ENCODE data around the gene ZMAT5. TPM values are rescaled to one million over a fixed set of nuclear protein-coding genes. Genes with fewer than 3 reads are reported as not detected.

Gene ZMAT5
- total and polyA plus RNA-seq, 10 of the 15 experiments (the other 5 are each of a cell fraction or from before 2014, with no cell fraction given) = 2.3 to 43.0 (median 21.9) TPM

DNA sequence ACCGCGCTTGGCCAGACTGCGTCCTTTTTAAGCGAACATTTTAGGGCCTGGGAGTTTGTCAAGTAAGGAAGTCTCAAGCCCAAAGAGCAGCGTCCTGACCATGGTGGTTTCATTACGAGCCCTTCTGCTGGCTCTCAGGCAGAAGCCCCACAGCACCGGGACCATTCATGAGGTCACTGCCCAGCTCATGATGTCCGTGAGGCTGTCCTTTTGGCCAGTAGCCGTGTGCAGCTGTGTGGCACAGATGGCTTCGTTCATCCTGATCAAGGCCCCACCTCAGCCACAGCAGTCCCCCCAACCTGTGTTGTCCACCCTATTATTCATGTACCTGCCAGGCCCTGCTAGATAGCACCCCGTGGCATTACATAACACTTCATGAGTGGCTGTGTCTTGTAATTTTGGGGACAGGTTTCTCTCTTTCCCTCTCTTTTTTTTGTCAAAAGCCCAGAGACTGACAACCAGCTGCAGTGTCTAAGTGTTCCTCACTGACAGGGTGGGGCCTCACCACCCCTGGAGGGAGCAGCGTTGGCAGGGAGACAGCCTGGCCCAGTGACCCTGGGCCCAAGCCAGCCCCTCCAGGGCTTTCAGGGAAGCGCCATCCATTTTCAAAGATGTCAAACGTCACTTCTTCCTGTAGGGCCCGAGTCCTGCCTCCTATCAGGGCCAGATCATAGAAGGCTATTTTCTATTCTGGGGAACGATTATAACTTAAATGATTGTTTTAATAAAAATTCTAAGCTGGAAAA, 68.8 kb downstream of the ZMAT5 start:
- no peak overlapping the region for H3K9ac ChIP-seq (ENCODE audit: control insufficient read depth, insufficient read depth, low read length)
- H3K36me3 ChIP-seq (ENCODE audit: control insufficient read depth in 2 of 2, insufficient read depth in 2 of 2, low read length in 1 of 2) = peaks cover 2 to 14% of the 10 kb centered on the region in 2 experiments; a peak in 2 of 4 replicates
- no TSS peak for BruUV-seq (replicated peaks)
- SMC1A ChIA-PET (ENCODE audit: uncharacterized antibody, unreplicated experiment) = interaction anchor here (0.6 kb wide), 1 partner anchor 911 kb away, joined by 3 read pairs; no protein-coding TSS in a partner anchor
- POLR2A ChIA-PET = no interaction called here
- FAIRE-seq = no peak
- intact Hi-C loops (cut with micrococcal nuclease; ENCODE audit: unreplicated experiment) = loop anchor here (10.0 kb wide), 1 partner anchor 387 kb away; the partner anchor contains the start of gene HORMAD2
- ATAC-seq = no peak
- RAD21 ChIA-PET (ENCODE audit: unreplicated experiment) = no interaction called here
- no peaks in the 10 kb centered on the region for H3K27me3 ChIP-seq (replicated peaks in 1 of 2; ENCODE audit: control insufficient read depth in 2 of 2, insufficient read depth in 2 of 2, low read length in 1 of 2)
- H3K9me3 ChIP-seq (replicated peaks; ENCODE audit: control insufficient read depth, insufficient read depth, low read length) = no peaks in the 10 kb centered on the region
- no peaks in the 10 kb centered on the region for H3K79me2 ChIP-seq (ENCODE audit: control insufficient read depth, insufficient read depth, low read length)
- CTCF ChIA-PET = interaction anchor here (0.7 to 1.3 kb wide), 2 partner anchors 8 to 307 kb away, joined by 3 to 5 read pairs; no protein-coding TSS in a partner anchor
- H3K4me2 ChIP-seq (ENCODE audit: control insufficient read depth, insufficient read depth) = no peak overlapping the region
- no peaks in the 10 kb centered on the region for H3K4me1 ChIP-seq (ENCODE audit: control insufficient read depth, insufficient read depth, low read length)
- no peak overlapping the region for H3K27ac ChIP-seq (ENCODE audit: control insufficient read depth, insufficient read depth)
- no peak overlapping the region for H2AFZ ChIP-seq (ENCODE audit: control insufficient read depth, low read depth, low read length)
- no peak for DNase-seq (ENCODE audit: low read depth, low spot score)
- in situ Hi-C loops (cut with MboI) = no loop called here
- H3K4me3 ChIP-seq = no peak overlapping the region
- H4K20me1 ChIP-seq (ENCODE audit: control insufficient read depth, insufficient read depth) = no peaks in the 10 kb centered on the region
- 88% methylated on average over 16 of the region's 16 CpGs for WGBS (ENCODE audit: insufficient coverage, insufficient replicate concordance, low lambda C conversion rate, missing lambda C conversion rate)
- no peak for TF ChIP-seq EED (IDR thresholded peaks at IDR 0.05; ENCODE audit: low read depth)
- TF ChIP-seq DPF2 (IDR thresholded peaks at IDR 0.05) = no peak
- no peak for TF ChIP-seq NR2F1 (conservative IDR thresholded peaks at IDR 0.05)
- no peak for TF ChIP-seq SMAD1 (IDR thresholded peaks at IDR 0.05; ENCODE audit: low read depth, partially characterized antibody)
- no peak for TF ChIP-seq SMC3 (IDR thresholded peaks at IDR 0.05; ENCODE audit: borderline replicate concordance, low read length)
- no peak for TF ChIP-seq CBX5 (IDR thresholded peaks at IDR 0.05; ENCODE audit: low read depth)
- TF ChIP-seq, protein P1, sequence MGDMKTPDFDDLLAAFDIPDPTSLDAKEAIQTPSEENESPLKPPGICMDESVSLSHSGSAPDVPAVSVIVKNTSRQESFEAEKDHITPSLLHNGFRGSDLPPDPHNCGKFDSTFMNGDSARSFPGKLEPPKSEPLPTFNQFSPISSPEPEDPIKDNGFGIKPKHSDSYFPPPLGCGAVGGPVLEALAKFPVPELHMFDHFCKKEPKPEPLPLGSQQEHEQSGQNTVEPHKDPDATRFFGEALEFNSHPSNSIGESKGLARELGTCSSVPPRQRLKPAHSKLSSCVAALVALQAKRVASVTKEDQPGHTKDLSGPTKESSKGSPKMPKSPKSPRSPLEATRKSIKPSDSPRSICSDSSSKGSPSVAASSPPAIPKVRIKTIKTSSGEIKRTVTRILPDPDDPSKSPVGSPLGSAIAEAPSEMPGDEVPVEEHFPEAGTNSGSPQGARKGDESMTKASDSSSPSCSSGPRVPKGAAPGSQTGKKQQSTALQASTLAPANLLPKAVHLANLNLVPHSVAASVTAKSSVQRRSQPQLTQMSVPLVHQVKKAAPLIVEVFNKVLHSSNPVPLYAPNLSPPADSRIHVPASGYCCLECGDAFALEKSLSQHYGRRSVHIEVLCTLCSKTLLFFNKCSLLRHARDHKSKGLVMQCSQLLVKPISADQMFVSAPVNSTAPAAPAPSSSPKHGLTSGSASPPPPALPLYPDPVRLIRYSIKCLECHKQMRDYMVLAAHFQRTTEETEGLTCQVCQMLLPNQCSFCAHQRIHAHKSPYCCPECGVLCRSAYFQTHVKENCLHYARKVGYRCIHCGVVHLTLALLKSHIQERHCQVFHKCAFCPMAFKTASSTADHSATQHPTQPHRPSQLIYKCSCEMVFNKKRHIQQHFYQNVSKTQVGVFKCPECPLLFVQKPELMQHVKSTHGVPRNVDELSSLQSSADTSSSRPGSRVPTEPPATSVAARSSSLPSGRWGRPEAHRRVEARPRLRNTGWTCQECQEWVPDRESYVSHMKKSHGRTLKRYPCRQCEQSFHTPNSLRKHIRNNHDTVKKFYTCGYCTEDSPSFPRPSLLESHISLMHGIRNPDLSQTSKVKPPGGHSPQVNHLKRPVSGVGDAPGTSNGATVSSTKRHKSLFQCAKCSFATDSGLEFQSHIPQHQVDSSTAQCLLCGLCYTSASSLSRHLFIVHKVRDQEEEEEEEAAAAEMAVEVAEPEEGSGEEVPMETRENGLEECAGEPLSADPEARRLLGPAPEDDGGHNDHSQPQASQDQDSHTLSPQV (IDR thresholded peaks at IDR 0.05) = no peak
- no peak for TF ChIP-seq LARP7 (IDR thresholded peaks at IDR 0.05)
- TF ChIP-seq, protein P2, sequence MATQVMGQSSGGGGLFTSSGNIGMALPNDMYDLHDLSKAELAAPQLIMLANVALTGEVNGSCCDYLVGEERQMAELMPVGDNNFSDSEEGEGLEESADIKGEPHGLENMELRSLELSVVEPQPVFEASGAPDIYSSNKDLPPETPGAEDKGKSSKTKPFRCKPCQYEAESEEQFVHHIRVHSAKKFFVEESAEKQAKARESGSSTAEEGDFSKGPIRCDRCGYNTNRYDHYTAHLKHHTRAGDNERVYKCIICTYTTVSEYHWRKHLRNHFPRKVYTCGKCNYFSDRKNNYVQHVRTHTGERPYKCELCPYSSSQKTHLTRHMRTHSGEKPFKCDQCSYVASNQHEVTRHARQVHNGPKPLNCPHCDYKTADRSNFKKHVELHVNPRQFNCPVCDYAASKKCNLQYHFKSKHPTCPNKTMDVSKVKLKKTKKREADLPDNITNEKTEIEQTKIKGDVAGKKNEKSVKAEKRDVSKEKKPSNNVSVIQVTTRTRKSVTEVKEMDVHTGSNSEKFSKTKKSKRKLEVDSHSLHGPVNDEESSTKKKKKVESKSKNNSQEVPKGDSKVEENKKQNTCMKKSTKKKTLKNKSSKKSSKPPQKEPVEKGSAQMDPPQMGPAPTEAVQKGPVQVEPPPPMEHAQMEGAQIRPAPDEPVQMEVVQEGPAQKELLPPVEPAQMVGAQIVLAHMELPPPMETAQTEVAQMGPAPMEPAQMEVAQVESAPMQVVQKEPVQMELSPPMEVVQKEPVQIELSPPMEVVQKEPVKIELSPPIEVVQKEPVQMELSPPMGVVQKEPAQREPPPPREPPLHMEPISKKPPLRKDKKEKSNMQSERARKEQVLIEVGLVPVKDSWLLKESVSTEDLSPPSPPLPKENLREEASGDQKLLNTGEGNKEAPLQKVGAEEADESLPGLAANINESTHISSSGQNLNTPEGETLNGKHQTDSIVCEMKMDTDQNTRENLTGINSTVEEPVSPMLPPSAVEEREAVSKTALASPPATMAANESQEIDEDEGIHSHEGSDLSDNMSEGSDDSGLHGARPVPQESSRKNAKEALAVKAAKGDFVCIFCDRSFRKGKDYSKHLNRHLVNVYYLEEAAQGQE (IDR thresholded peaks at IDR 0.05; ENCODE audit: low read depth, low read length) = no peak
- no peak for TF ChIP-seq ATF7 (IDR thresholded peaks at IDR 0.05; ENCODE audit: low read depth)
- no peak for TF ChIP-seq MEF2A (IDR thresholded peaks at IDR 0.05; ENCODE audit: insufficient read depth, low read depth, low read length)
- TF ChIP-seq RB1 (IDR thresholded peaks at IDR 0.05; ENCODE audit: borderline replicate concordance) = no peak
- TF ChIP-seq KDM1A (IDR thresholded peaks at IDR 0.05; ENCODE audit: borderline replicate concordance) = no peak
- no peak for TF ChIP-seq PAX5 (IDR thresholded peaks at IDR 0.05; ENCODE audit: borderline replicate concordance, low read depth, low read length)
- TF ChIP-seq JUND (IDR thresholded peaks at IDR 0.05; ENCODE audit: low read depth, low read length) = no peak

Measured in GM12878 (cell line).